Measurements from ENCODE around the gene GFPT1. TPM values are rescaled to one million over a fixed set of nuclear protein-coding genes. Genes with fewer than 3 reads are reported as not detected.

The GFPT1 gene
- total and polyA plus RNA-seq, 2 experiments from 2014 or later = 60.8 to 62.0 TPM

GRCh38 chr2:69305166-69305565 is 81.9 kb downstream of the GFPT1 start (continued):
- TF ChIP-seq ZNF462 (CRISPR knock-in tag; IDR thresholded peaks at IDR 0.05) = no peak
- no peak for TF ChIP-seq NANOG (IDR thresholded peaks at IDR 0.05; ENCODE audit: borderline replicate concordance)
- TF ChIP-seq JUNB (IDR thresholded peaks at IDR 0.05; ENCODE audit: unreplicated experiment) = no peak
- TF ChIP-seq EZH2phosphoT487 (IDR thresholded peaks at IDR 0.05; ENCODE audit: unreplicated experiment) = no peak
- no peak for TF ChIP-seq ZNF114 (CRISPR knock-in tag; IDR thresholded peaks at IDR 0.05)
- no peak for TF ChIP-seq EZH2 (IDR thresholded peaks at IDR 0.05; ENCODE audit: low read depth, unreplicated experiment)

DNA sequence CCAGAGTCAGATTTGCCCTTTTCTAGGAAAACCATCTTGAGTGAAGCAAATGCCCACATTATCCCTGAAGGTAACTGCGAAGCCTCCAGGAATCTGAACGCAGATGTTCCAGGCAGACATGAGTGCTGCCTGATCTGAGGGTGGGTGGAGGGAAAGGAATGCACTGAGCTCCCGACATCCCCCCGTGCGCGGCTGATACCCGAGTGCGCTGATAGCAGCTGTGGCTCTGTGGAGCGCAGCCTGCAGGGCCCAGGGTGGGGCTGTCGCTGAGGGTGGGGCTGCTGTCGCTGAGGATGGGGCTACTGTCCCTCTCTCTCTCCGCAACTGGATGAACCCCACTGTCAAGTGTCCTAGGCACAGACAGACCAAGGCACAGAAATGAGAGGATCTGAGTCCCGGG is 82.4 kb downstream of the GFPT1 start:
- H3K27ac Mint-ChIP-seq = no peak overlapping the region
- H3F3A ChIP-seq (replicated peaks; ENCODE audit: low read depth) = 0 out of 2 replicates have a peak, but pooled peaks cover 2% of the 10 kb centered on the region
- no peak overlapping the region for H3K4me3 ChIP-seq
- DNase-seq (ENCODE audit: low spot score) = peak; percentile 30
- peaks cover 3% of the 10 kb centered on the region; the same call in 2 of the 3 replicates for H3K9me3 Mint-ChIP-seq
- peaks cover 28% of the 10 kb centered on the region for H3K27me3 ChIP-seq (ENCODE audit: insufficient read depth)
- H3K4me1 ChIP-seq (ENCODE audit: insufficient read depth) = peaks cover 6% of the 10 kb centered on the region; the same call in 1 of the 2 replicates
- H3K9me2 ChIP-seq (ENCODE audit: insufficient read depth) = no peaks in the 10 kb centered on the region; the same call in 1 of the 2 replicates
- no peak for ATAC-seq
- peaks cover 23% of the 10 kb centered on the region for H3K27me3 Mint-ChIP-seq (ENCODE audit: insufficient read depth, low read depth, poor library complexity)
- H4K20me1 ChIP-seq (replicated peaks; ENCODE audit: insufficient read depth) = no peaks in the 10 kb centered on the region
- no peak overlapping the region for H3K4me2 ChIP-seq
- no peak overlapping the region for H2AFZ ChIP-seq
- H3K4me1 Mint-ChIP-seq = peaks cover 10% of the 10 kb centered on the region
- H3K36me3 ChIP-seq (ENCODE audit: insufficient read depth) = no peaks in the 10 kb centered on the region
- no peak overlapping the region for H3K4me3 Mint-ChIP-seq
- no peaks in the 10 kb centered on the region; the same call in 2 of the 3 replicates for H3K36me3 Mint-ChIP-seq (ENCODE audit: low read depth)
- H3K79me2 ChIP-seq (replicated peaks; ENCODE audit: insufficient read depth) = no peaks in the 10 kb centered on the region
- no peak overlapping the region for H3K27ac ChIP-seq (ENCODE audit: low read depth)
- TF ChIP-seq ZNF462 (CRISPR knock-in tag; IDR thresholded peaks at IDR 0.05) (no peak), JUNB (IDR thresholded peaks at IDR 0.05; ENCODE audit: unreplicated experiment) (no peak), NANOG (IDR thresholded peaks at IDR 0.05; ENCODE audit: borderline replicate concordance) (no peak), STAT1 (IDR thresholded peaks at IDR 0.05; ENCODE audit: unreplicated experiment) (no peak)
- TF ChIP-seq, protein P1, sequence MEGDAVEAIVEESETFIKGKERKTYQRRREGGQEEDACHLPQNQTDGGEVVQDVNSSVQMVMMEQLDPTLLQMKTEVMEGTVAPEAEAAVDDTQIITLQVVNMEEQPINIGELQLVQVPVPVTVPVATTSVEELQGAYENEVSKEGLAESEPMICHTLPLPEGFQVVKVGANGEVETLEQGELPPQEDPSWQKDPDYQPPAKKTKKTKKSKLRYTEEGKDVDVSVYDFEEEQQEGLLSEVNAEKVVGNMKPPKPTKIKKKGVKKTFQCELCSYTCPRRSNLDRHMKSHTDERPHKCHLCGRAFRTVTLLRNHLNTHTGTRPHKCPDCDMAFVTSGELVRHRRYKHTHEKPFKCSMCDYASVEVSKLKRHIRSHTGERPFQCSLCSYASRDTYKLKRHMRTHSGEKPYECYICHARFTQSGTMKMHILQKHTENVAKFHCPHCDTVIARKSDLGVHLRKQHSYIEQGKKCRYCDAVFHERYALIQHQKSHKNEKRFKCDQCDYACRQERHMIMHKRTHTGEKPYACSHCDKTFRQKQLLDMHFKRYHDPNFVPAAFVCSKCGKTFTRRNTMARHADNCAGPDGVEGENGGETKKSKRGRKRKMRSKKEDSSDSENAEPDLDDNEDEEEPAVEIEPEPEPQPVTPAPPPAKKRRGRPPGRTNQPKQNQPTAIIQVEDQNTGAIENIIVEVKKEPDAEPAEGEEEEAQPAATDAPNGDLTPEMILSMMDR (conservative IDR thresholded peaks at IDR 0.05; ENCODE audit: low read depth in 2 of 2) = no peak

All from GM23338 (cell line).